ENCODE measurements around the gene UNC119. TPM values are rescaled to one million over a fixed set of nuclear protein-coding genes. Genes with fewer than 3 reads are reported as not detected.

The UNC119 gene
- total and polyA plus RNA-seq, 4 donors, result 33.1 to 85.8 (median 68.9) TPM

- DNase-seq (ENCODE audit: low read depth in 4 of 6, low spot score in 6 of 6), result no peak
- no peaks in the 10 kb centered on the region for H3K36me3 ChIP-seq (ENCODE audit: control insufficient read depth, insufficient read depth, low read length)
- H3K9me3 ChIP-seq (ENCODE audit: control insufficient read depth, insufficient read depth, low read length), result no peaks in the 10 kb centered on the region
- no peak overlapping the region for H3K27ac ChIP-seq (ENCODE audit: low read depth, low read length)
- no peak overlapping the region for H3K4me3 ChIP-seq (ENCODE audit: low read depth, low read length)
- 87% methylated on average over 9 of the region's 11 CpGs for WGBS (ENCODE audit: insufficient coverage)
- H3K27me3 ChIP-seq (ENCODE audit: control insufficient read depth, insufficient read depth, low read length), result no peaks in the 10 kb centered on the region
- H3K4me1 ChIP-seq (ENCODE audit: control insufficient read depth, insufficient read depth, low read length), result no peaks in the 10 kb centered on the region
Measured at GRCh38 chr17:28534740-28535375, 17.6 kb downstream of the UNC119 start.

GRCh38 chr17:28533091-28533807, 19.2 kb downstream of the UNC119 start:
- Histone ChIP-seq H3K4me3 (ENCODE audit: low read depth, low read length) (no peak overlapping the region), H3K27ac (ENCODE audit: low read depth, low read length) (no peak overlapping the region), H3K36me3 (ENCODE audit: control insufficient read depth, insufficient read depth, low read length) (no peaks in the 10 kb centered on the region), H3K27me3 (ENCODE audit: control insufficient read depth, insufficient read depth, low read length) (no peaks in the 10 kb centered on the region), H3K4me1 (ENCODE audit: control insufficient read depth, insufficient read depth, low read length) (peaks cover 11% of the 10 kb centered on the region), H3K9me3 (ENCODE audit: control insufficient read depth, insufficient read depth, low read length) (no peaks in the 10 kb centered on the region)
- DNase-seq (ENCODE audit: low read depth in 4 of 6, low spot score in 6 of 6), result no peak
- WGBS (ENCODE audit: insufficient coverage), result 66% methylated on average over 16 of the region's 16 CpGs

- H3K4me1 ChIP-seq (ENCODE audit: control insufficient read depth, insufficient read depth, low read length), result peaks cover 11% of the 10 kb centered on the region
- DNase-seq (ENCODE audit: low read depth in 4 of 6, low spot score in 6 of 6), result no peak
- no peak overlapping the region for H3K27ac ChIP-seq (ENCODE audit: low read depth, low read length)
- no peaks in the 10 kb centered on the region for H3K27me3 ChIP-seq (ENCODE audit: control insufficient read depth, insufficient read depth, low read length)
- H3K9me3 ChIP-seq (ENCODE audit: control insufficient read depth, insufficient read depth, low read length), result no peaks in the 10 kb centered on the region
- no peak overlapping the region for H3K4me3 ChIP-seq (ENCODE audit: low read depth, low read length)
- 62% methylated on average over 5 of the region's 7 CpGs for WGBS (ENCODE audit: insufficient coverage)
- no peaks in the 10 kb centered on the region for H3K36me3 ChIP-seq (ENCODE audit: control insufficient read depth, insufficient read depth, low read length)
Measured at GRCh38 chr17:28532050-28532960, 20.1 kb downstream of the UNC119 start.

GRCh38 chr17:28530926-28531325, 21.5 kb downstream of the UNC119 start:
- peaks cover 11% of the 10 kb centered on the region for H3K4me1 ChIP-seq (ENCODE audit: control insufficient read depth, insufficient read depth, low read length)
- DNase-seq (ENCODE audit: low read depth in 4 of 6, low spot score in 6 of 6), result no peak
- H3K27ac ChIP-seq (ENCODE audit: low read depth, low read length), result no peak overlapping the region
- no peaks in the 10 kb centered on the region for H3K36me3 ChIP-seq (ENCODE audit: control insufficient read depth, insufficient read depth, low read length)
- 92% methylated on average over 5 of the region's 7 CpGs for WGBS (ENCODE audit: insufficient coverage)
- no peaks in the 10 kb centered on the region for H3K27me3 ChIP-seq (ENCODE audit: control insufficient read depth, insufficient read depth, low read length)
- H3K9me3 ChIP-seq (ENCODE audit: control insufficient read depth, insufficient read depth, low read length), result no peaks in the 10 kb centered on the region
- no peak overlapping the region for H3K4me3 ChIP-seq (ENCODE audit: low read depth, low read length)

- no peak overlapping the region for H3K27ac ChIP-seq (ENCODE audit: low read depth, low read length)
- peaks cover 11% of the 10 kb centered on the region for H3K4me1 ChIP-seq (ENCODE audit: control insufficient read depth, insufficient read depth, low read length)
- H3K9me3 ChIP-seq (ENCODE audit: control insufficient read depth, insufficient read depth, low read length), result no peaks in the 10 kb centered on the region
- H3K36me3 ChIP-seq (ENCODE audit: control insufficient read depth, insufficient read depth, low read length), result no peaks in the 10 kb centered on the region
- no peak for DNase-seq (ENCODE audit: low read depth in 4 of 6, low spot score in 6 of 6)
- WGBS (ENCODE audit: insufficient coverage), result 100% methylated on average over 2 of the region's 4 CpGs
- H3K27me3 ChIP-seq (ENCODE audit: control insufficient read depth, insufficient read depth, low read length), result no peaks in the 10 kb centered on the region
- H3K4me3 ChIP-seq (ENCODE audit: low read depth, low read length), result no peak overlapping the region
Measured at GRCh38 chr17:28530250-28530649, 22.2 kb downstream of the UNC119 start.

- no peaks in the 10 kb centered on the region for H3K27me3 ChIP-seq (ENCODE audit: control insufficient read depth, insufficient read depth, low read length)
- H3K27ac ChIP-seq (ENCODE audit: low read depth, low read length), result no peak overlapping the region
- no peak overlapping the region for H3K4me3 ChIP-seq (ENCODE audit: low read depth, low read length)
- H3K4me1 ChIP-seq (ENCODE audit: control insufficient read depth, insufficient read depth, low read length), result peaks cover 11% of the 10 kb centered on the region
- DNase-seq (ENCODE audit: low read depth in 4 of 6, low spot score in 6 of 6), result no peak
- no peaks in the 10 kb centered on the region for H3K9me3 ChIP-seq (ENCODE audit: control insufficient read depth, insufficient read depth, low read length)
- peaks cover 3% of the 10 kb centered on the region for H3K36me3 ChIP-seq (ENCODE audit: control insufficient read depth, insufficient read depth, low read length)
- no CpG with 5 or more reads among the region's 3 CpGs for WGBS (ENCODE audit: insufficient coverage)
Measured at GRCh38 chr17:28529013-28529400, 23.4 kb downstream of the UNC119 start.

- peak in 2 of 6 donors; percentile 15 to 67 for DNase-seq (ENCODE audit: low read depth in 4 of 6, low spot score in 6 of 6)
- H3K9me3 ChIP-seq (ENCODE audit: control insufficient read depth, insufficient read depth, low read length), result no peaks in the 10 kb centered on the region
- H3K27me3 ChIP-seq (ENCODE audit: control insufficient read depth, insufficient read depth, low read length), result no peaks in the 10 kb centered on the region
- H3K4me1 ChIP-seq (ENCODE audit: control insufficient read depth, insufficient read depth, low read length), result peaks cover 11% of the 10 kb centered on the region
- no peak overlapping the region for H3K27ac ChIP-seq (ENCODE audit: low read depth, low read length)
- 46% methylated on average over 9 of the region's 9 CpGs for WGBS (ENCODE audit: insufficient coverage)
- peaks cover 3% of the 10 kb centered on the region for H3K36me3 ChIP-seq (ENCODE audit: control insufficient read depth, insufficient read depth, low read length)
- no peak overlapping the region for H3K4me3 ChIP-seq (ENCODE audit: low read depth, low read length)
Measured at GRCh38 chr17:28528327-28529012, 24.0 kb downstream of the UNC119 start.

- Histone ChIP-seq H3K9me3 (ENCODE audit: control insufficient read depth, insufficient read depth, low read length) (no peaks in the 10 kb centered on the region), H3K4me3 (ENCODE audit: low read depth, low read length) (no peak overlapping the region), H3K27me3 (ENCODE audit: control insufficient read depth, insufficient read depth, low read length) (no peaks in the 10 kb centered on the region), H3K36me3 (ENCODE audit: control insufficient read depth, insufficient read depth, low read length) (peaks cover 3% of the 10 kb centered on the region), H3K27ac (ENCODE audit: low read depth, low read length) (no peak overlapping the region), H3K4me1 (ENCODE audit: control insufficient read depth, insufficient read depth, low read length) (peaks cover 11% of the 10 kb centered on the region)
- DNase-seq (ENCODE audit: low read depth in 4 of 6, low spot score in 6 of 6), result no peak
- 92% methylated on average over 2 of the region's 2 CpGs for WGBS (ENCODE audit: insufficient coverage)
Measured at GRCh38 chr17:28527859-28528258, 24.6 kb downstream of the UNC119 start.

GRCh38 chr17:28527181-28527681, 25.2 kb downstream of the UNC119 start:
- Histone ChIP-seq H3K4me1 (ENCODE audit: control insufficient read depth, insufficient read depth, low read length) (peaks cover 11% of the 10 kb centered on the region), H3K9me3 (ENCODE audit: control insufficient read depth, insufficient read depth, low read length) (no peaks in the 10 kb centered on the region), H3K4me3 (ENCODE audit: low read depth, low read length) (no peak overlapping the region), H3K27me3 (ENCODE audit: control insufficient read depth, insufficient read depth, low read length) (no peaks in the 10 kb centered on the region), H3K36me3 (ENCODE audit: control insufficient read depth, insufficient read depth, low read length) (peaks cover 3% of the 10 kb centered on the region), H3K27ac (ENCODE audit: low read depth, low read length) (no peak overlapping the region)
- DNase-seq (ENCODE audit: low read depth in 4 of 6, low spot score in 6 of 6), result no peak
- WGBS (ENCODE audit: insufficient coverage), result 93% methylated on average over 2 of the region's 2 CpGs
